Measurements from ENCODE around the gene LY86.
A peak's percentile ranks its signal among the peaks of the same experiment; 100 is the strongest.

Gene LY86

DNA sequence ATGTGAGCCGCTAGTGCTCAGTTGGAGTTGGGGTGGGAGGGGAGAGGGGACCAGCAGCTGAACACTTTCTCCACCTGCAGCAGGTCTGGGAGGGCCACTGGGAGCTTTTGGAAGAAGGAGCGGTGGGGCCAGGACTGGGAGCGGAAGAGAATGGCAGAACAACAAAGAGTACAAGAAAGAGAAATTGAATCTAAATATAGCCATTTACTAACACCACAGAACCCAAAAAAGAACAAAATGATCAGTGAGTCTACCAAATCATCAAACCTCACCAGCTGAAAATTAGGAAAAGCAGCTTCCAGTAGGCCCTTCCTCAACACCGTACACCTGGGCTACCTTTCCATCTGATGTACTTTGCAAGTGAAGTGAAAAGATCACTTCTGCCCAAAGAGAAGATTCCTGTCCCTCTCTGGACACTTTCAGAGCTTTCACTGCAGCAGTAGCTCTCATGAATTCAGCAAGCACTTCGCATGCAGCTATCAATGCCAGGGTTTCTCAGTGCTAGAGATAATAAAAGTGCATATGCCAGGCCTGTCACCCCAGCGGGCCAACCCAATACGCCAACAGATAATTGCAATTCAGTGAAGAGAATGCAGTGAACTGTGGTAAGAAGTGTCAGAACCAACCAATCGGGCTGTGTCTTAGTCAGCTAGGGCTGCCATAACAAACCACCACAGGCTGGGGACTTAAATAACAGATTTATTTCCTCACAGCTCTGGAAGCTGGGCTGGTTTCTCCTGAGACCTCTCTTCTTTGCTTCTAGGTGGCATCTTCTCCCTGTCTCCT lies 597 bp downstream of the LY86 start:
- Histone ChIP-seq H3K4me1 (peaks cover 0 to 3% (median 0%) of the 10 kb centered on the region in 4 donors), H3K27ac (no peak overlapping the region), H3K9me3 (no peaks in the 10 kb centered on the region), H3K36me3 (no peaks in the 10 kb centered on the region), H3K27me3 (no peaks in the 10 kb centered on the region), H3K4me3 (peak overlapping the region in 1 of 2 donors; percentile 1)
- intact Hi-C loops (cut with DNase I; ENCODE audit: low total_unique reads): no loop called here
- DNase-seq: no peak
- TF ChIP-seq, protein P1, sequence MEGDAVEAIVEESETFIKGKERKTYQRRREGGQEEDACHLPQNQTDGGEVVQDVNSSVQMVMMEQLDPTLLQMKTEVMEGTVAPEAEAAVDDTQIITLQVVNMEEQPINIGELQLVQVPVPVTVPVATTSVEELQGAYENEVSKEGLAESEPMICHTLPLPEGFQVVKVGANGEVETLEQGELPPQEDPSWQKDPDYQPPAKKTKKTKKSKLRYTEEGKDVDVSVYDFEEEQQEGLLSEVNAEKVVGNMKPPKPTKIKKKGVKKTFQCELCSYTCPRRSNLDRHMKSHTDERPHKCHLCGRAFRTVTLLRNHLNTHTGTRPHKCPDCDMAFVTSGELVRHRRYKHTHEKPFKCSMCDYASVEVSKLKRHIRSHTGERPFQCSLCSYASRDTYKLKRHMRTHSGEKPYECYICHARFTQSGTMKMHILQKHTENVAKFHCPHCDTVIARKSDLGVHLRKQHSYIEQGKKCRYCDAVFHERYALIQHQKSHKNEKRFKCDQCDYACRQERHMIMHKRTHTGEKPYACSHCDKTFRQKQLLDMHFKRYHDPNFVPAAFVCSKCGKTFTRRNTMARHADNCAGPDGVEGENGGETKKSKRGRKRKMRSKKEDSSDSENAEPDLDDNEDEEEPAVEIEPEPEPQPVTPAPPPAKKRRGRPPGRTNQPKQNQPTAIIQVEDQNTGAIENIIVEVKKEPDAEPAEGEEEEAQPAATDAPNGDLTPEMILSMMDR (IDR thresholded peaks at IDR 0.05): no peak

DNA sequence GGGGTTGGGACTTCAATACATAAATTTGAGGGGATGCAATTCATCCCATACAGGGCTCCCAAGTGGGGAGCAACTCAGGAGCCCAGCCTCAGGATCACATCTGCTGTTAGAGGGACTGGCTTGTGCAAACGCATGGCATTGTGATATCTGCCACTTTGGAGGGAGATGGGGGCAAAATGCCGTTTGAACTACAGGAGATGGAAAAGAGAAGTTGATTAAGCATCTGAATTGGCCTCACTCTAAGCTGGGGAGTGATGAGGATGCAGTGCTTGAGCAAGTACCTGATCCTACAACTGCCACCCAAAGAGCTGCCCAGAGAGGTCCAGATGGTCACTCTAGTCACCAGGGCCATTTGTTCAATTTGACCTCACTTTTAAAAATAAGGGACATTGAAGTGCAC lies 2.0 kb downstream of the LY86 start:
- Histone ChIP-seq H3K36me3 (no peaks in the 10 kb centered on the region), H3K4me1 (peaks cover 0 to 3% (median 0%) of the 10 kb centered on the region in 4 donors), H3K27me3 (no peaks in the 10 kb centered on the region), H3K4me3 (no peak overlapping the region), H3K9me3 (no peaks in the 10 kb centered on the region), H3K27ac (no peak overlapping the region)
- intact Hi-C loops (cut with DNase I; ENCODE audit: low total_unique reads): no loop called here
- DNase-seq: no peak
- TF ChIP-seq, protein P1 (IDR thresholded peaks at IDR 0.05): no peak

DNA sequence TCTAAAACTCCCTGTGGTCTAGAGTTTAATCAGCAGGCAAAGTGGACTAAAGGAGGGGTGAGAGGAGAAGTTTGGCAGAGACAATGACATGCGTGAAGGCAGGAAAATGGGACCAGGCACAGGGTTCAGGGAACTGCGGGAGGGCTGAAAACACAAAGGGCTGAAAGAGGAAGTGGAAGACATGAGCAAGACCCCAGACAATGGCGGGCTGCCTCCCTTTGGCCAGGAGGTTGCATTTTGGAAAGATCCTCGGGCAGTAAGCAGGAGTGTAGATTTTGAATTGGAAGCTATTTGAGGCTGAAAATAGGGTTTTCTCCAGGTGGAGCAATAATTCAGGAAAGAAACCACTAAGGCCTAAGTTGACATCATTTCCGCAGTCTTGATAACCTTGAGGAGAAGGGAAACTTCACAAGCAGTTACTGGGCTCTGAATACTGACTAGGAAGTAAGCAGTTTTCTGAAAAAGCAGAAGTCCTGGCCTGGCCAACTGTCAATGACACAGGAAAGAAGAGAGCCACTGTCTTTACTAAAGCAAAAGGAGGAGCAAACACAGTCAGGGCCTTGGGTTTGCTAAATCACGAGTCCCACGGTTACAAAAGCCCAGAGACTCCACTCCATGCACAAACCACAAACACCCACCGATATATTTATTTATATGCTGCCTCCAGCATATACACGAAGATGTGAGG lies 3.4 kb downstream of the LY86 start:
- no peaks in the 10 kb centered on the region for H3K9me3 ChIP-seq
- intact Hi-C loops (cut with DNase I; ENCODE audit: low total_unique reads): no loop called here
- H3K4me1 ChIP-seq: peaks cover 0 to 3% (median 0%) of the 10 kb centered on the region in 4 donors
- TF ChIP-seq, protein P1 (IDR thresholded peaks at IDR 0.05): no peak
- H3K36me3 ChIP-seq: no peaks in the 10 kb centered on the region
- no peaks in the 10 kb centered on the region for H3K27me3 ChIP-seq
- DNase-seq: peak in 1 of 2 donors; percentile 51
- no peak overlapping the region for H3K27ac ChIP-seq
- H3K4me3 ChIP-seq: no peak overlapping the region

DNA sequence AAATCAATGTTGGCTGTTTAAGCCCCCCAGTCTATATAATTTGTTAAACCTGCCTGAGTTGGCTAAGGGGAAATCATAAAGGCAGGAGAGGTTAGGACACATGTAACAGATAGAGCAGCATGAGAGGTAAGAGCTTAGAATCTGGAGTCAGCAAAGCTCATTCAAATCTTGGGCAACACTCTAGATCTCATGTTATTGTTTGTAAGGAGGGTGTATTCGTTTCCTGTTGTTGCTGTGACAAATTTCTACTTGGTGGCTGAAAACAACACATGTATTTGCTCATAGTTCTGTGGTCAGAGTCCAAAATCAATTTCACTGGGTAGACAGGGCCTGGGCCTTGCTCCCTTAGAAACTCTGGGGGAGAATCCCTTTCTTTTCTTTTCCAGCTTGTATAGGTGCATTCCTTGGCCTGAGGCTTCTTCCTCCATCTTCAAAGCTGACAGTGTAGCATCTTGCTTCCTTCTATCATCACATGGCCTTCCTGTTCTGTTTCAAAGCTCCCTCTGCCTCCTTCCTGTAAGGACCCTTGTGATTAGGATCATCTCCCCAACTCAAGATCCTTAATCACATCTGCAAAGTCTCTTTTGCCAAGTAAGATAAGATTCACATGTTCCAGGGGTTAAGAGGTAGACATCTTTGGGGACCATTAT lies 4.4 kb downstream of the LY86 start:
- no peak for DNase-seq
- Histone ChIP-seq H3K27me3 (no peaks in the 10 kb centered on the region), H3K9me3 (no peaks in the 10 kb centered on the region), H3K4me1 (peaks cover 0 to 3% (median 0%) of the 10 kb centered on the region in 4 donors), H3K27ac (no peak overlapping the region), H3K4me3 (no peak overlapping the region), H3K36me3 (no peaks in the 10 kb centered on the region)
- intact Hi-C loops (cut with DNase I; ENCODE audit: low total_unique reads): no loop called here
- TF ChIP-seq, protein P1 (IDR thresholded peaks at IDR 0.05): no peak

DNA sequence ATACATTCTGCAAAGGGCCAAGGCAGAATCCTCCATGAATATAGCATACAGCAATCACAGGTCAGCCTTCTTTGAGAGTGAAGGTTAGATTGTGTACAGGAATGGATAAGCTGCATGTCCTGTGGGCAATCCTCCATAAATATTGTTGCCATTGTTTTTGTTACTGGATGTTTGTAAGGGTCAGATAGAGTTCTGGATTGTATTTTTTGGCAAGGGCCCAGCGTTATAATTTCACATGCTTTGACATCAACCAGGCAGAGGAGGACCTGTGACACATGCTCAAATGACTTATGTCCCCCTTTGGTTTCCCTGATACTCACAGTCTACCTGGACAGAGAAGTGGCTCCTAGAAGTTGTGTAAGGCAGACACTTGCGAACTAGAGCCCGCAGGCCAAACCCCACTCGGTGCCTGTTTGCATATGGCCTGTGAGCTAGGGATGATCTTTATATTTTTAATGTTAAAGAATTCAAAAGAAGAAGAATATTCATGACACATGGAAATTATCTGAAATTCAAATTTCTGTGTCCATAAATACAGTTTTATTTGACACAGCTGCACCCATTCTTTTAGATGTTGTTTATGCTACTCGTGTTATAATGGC lies 5.4 kb downstream of the LY86 start:
- Histone ChIP-seq H3K4me1 (no peaks in the 10 kb centered on the region), H3K27ac (no peak overlapping the region), H3K9me3 (no peaks in the 10 kb centered on the region), H3K27me3 (no peaks in the 10 kb centered on the region), H3K4me3 (no peak overlapping the region), H3K36me3 (no peaks in the 10 kb centered on the region)
- no peak for DNase-seq
- intact Hi-C loops (cut with DNase I; ENCODE audit: low total_unique reads): no loop called here
- TF ChIP-seq, protein P1 (IDR thresholded peaks at IDR 0.05): no peak
